Femur (tissue), 1 donor: Measurements from ENCODE around the gene CASP1.
"Not testable (repeated sequence)": the region's sequence is repeated elsewhere in the genome, so short reads cannot be mapped to it uniquely, and the experiment has no call there.

Experiments
- DNase-seq: peaks from one replicate; pipeline ENCODE4 v3.0.0-alpha.2; 2017

Gene CASP1

GRCh38 chr11:105045676-105046296 lies 10.8 kb upstream of the CASP1 start:
- no peak for DNase-seq

GRCh38 chr11:105044557-105045524 lies 9.9 kb upstream of the CASP1 start, which contains the start of gene CARD16:
CARD16 (minus strand) TSS chr11:105045335; CDS start chr11:105045297, 38 bp downstream.
- peak; percentile 42 for DNase-seq

GRCh38 chr11:105042178-105042577 lies 7.2 kb upstream of the CASP1 start:
- DNase-seq, result no peak

- DNase-seq, result no peak
Measured at GRCh38 chr11:105040703-105041102, 5.8 kb upstream of the CASP1 start.

- DNase-seq, result not testable (repeated sequence)
Measured at GRCh38 chr11:105034388-105034787, 556 bp downstream of the CASP1 start.

GRCh38 chr11:105033781-105034180 lies 1.2 kb downstream of the CASP1 start:
- no peak for DNase-seq

GRCh38 chr11:105033343-105033742 lies 1.6 kb downstream of the CASP1 start:
- no peak for DNase-seq

- DNase-seq, result no peak
Measured at GRCh38 chr11:105032495-105032894, 2.4 kb downstream of the CASP1 start.

- DNase-seq, result no peak
Measured at GRCh38 chr11:105027678-105028077, 7.3 kb downstream of the CASP1 start.

GRCh38 chr11:105024394-105024793 lies 10.6 kb downstream of the CASP1 start:
- DNase-seq, result no peak

- DNase-seq, result no peak
Measured at GRCh38 chr11:105023003-105023402, 11.9 kb downstream of the CASP1 start, which contains the start of gene CASP5. CASP5 (minus strand) TSS chr11:105023168; CDS start chr11:105023136, 32 bp downstream.

- DNase-seq, result no peak
Measured at GRCh38 chr11:105022527-105022926, 12.4 kb downstream of the CASP1 start.

- DNase-seq, result no peak
Measured at GRCh38 chr11:105007463-105007862, 27.5 kb downstream of the CASP1 start.

GRCh38 chr11:105005451-105005845 lies 29.5 kb downstream of the CASP1 start:
- DNase-seq, result no peak

- no peak for DNase-seq
Measured at GRCh38 chr11:105004021-105004420, 30.9 kb downstream of the CASP1 start.

GRCh38 chr11:105003151-105003550 lies 31.8 kb downstream of the CASP1 start:
- no peak for DNase-seq

GRCh38 chr11:105000797-105001196 lies 34.1 kb downstream of the CASP1 start:
- DNase-seq, result no peak

- DNase-seq, result no peak
Measured at GRCh38 chr11:105000167-105000566, 34.8 kb downstream of the CASP1 start.

GRCh38 chr11:104999721-105000120 lies 35.2 kb downstream of the CASP1 start:
- no peak for DNase-seq

- DNase-seq, result no peak
Measured at GRCh38 chr11:104997288-104997687, 37.7 kb downstream of the CASP1 start.

- no peak for DNase-seq
Measured at GRCh38 chr11:104995001-104995408, 39.9 kb downstream of the CASP1 start.

GRCh38 chr11:104992781-104993180 lies 42.2 kb downstream of the CASP1 start:
- no peak for DNase-seq

GRCh38 chr11:104991994-104992393 lies 43.0 kb downstream of the CASP1 start:
- DNase-seq, result no peak

GRCh38 chr11:104984808-104985207 lies 50.1 kb downstream of the CASP1 start:
- no peak for DNase-seq
